Measurements from ENCODE around the gene ISLR. TPM values are rescaled to one million over a fixed set of nuclear protein-coding genes. Genes with fewer than 3 reads are reported as not detected.
A peak's percentile ranks its signal among the peaks of the same experiment; 100 is the strongest.

ISLR gene
- total and polyA plus RNA-seq, 9 of the 15 experiments (the other 6 are each of a cell fraction or from before 2014, with no cell fraction given), result not detected

DNA sequence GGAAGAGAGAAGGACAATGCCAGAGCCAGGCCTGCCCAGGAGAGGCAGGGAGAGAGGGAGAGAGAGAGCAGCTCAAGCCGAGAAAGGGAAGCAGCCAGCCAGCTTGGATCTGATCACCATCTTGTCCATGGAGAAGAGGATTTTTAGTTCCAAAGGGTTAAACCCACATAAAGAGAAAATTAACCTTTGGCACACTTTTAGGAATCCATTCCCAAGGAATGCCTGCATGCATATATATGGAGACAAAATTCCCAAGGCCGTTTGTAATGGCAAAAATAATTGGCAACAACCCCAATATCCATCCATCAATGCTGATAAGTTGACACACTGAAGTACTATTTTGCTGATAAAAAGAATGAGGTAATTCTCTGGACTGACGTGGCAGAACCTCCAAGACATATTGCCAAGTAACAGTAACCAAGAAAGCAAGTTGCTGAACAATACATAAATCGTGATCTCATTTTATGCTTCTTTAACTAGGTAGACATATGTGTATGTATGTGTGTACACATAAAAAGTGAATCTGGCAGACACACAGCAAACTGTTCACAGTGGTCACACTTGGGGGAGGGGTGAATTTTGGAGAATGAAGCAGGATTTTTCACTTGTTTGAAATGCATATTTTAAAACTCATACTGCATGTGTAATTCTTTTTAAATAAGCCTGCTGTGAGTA, 36.6 kb downstream of the ISLR start (continued):
- TF ChIP-seq MEIS2 (IDR thresholded peaks at IDR 0.05; ENCODE audit: partially characterized antibody) (peak; percentile 93), FOXJ2 (tag; IDR thresholded peaks at IDR 0.05) (peak; percentile 91), PHF8 (IDR thresholded peaks at IDR 0.05; ENCODE audit: borderline replicate concordance, low read length) (no peak), JUND (IDR thresholded peaks at IDR 0.05; ENCODE audit: borderline replicate concordance, low read depth, low read length) (no peak; the same call in 1 of the 2 replicates), JUND (tag; IDR thresholded peaks at IDR 0.05; ENCODE audit: borderline replicate concordance, low read depth, low read length) (peak; percentile 86; the same call in 2 of the 3 replicates), SIRT6 (IDR thresholded peaks at IDR 0.05; ENCODE audit: low read depth, low read length) (no peak), FOSL1 (tag; conservative IDR thresholded peaks at IDR 0.05) (peak; percentile 30; the same call in 1 of the 2 replicates), ARID1B (IDR thresholded peaks at IDR 0.05) (peak; percentile 27; the same call in 1 of the 2 replicates), JUN (IDR thresholded peaks at IDR 0.05; ENCODE audit: borderline replicate concordance, low read depth, low read length) (0 out of 2 replicates have a peak, but pooled peaks have one; percentile 35), JUN (CRISPR knock-in tag; IDR thresholded peaks at IDR 0.05; ENCODE audit: borderline replicate concordance) (no peak), SOX6 (IDR thresholded peaks at IDR 0.05) (no peak), ZNF778 (CRISPR knock-in tag; IDR thresholded peaks at IDR 0.05) (no peak)
- TF ChIP-seq, protein P1, sequence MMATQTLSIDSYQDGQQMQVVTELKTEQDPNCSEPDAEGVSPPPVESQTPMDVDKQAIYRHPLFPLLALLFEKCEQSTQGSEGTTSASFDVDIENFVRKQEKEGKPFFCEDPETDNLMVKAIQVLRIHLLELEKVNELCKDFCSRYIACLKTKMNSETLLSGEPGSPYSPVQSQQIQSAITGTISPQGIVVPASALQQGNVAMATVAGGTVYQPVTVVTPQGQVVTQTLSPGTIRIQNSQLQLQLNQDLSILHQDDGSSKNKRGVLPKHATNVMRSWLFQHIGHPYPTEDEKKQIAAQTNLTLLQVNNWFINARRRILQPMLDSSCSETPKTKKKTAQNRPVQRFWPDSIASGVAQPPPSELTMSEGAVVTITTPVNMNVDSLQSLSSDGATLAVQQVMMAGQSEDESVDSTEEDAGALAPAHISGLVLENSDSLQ (IDR thresholded peaks at IDR 0.05), result peak; percentile 62
- TF ChIP-seq, protein P2, sequence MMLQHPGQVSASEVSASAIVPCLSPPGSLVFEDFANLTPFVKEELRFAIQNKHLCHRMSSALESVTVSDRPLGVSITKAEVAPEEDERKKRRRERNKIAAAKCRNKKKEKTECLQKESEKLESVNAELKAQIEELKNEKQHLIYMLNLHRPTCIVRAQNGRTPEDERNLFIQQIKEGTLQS (IDR thresholded peaks at IDR 0.05), result peak; percentile 67
- TF ChIP-seq, protein P2 (CRISPR knock-in tag; conservative IDR thresholded peaks at IDR 0.05), result no peak
- TF ChIP-seq, protein P3, sequence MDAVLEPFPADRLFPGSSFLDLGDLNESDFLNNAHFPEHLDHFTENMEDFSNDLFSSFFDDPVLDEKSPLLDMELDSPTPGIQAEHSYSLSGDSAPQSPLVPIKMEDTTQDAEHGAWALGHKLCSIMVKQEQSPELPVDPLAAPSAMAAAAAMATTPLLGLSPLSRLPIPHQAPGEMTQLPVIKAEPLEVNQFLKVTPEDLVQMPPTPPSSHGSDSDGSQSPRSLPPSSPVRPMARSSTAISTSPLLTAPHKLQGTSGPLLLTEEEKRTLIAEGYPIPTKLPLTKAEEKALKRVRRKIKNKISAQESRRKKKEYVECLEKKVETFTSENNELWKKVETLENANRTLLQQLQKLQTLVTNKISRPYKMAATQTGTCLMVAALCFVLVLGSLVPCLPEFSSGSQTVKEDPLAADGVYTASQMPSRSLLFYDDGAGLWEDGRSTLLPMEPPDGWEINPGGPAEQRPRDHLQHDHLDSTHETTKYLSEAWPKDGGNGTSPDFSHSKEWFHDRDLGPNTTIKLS (IDR thresholded peaks at IDR 0.05; ENCODE audit: borderline replicate concordance, low read depth), result peak; percentile 69
